HEK293 (cell line): ENCODE measurements around the gene TRIM13.
"Not testable (repeated sequence)": the region's sequence is repeated elsewhere in the genome, so short reads cannot be mapped to it uniquely, and the experiment has no call there.

Source experiments
- CTCF ChIA-PET: fragments of 350-600 bp; formaldehyde crosslinking; extraction: SDS; loops from one replicate; lab custom pipeline; 2021; ENCODE audit warnings: antibody characterized with exemption; lab: Yijun Ruan, JAX
- POLR2A ChIA-PET: fragments of 300-600 bp; formaldehyde crosslinking; extraction: SDS; loops from one replicate; lab custom pipeline; 2020; ENCODE audit warnings: antibody characterized with exemption, inconsistent platforms; lab: Yijun Ruan, JAX
- H3K27ac ChIP-seq: fragments of 200-500 bp; sonication (Bioruptor generic); 2 replicates; pipeline ENCODE4 v1.5.1; 2014; ENCODE audit warnings: low read depth, low read length, control low read depth, inconsistent platforms; ENCODE audit errors: extremely low read depth
- H3K36me3 ChIP-seq, 2 experiments: fragments of 200-500 bp in 1 of 2; sonication (Bioruptor generic) in 1 of 2; 1 replicate in 1 of 2; 2 replicates in 1 of 2; pipeline ENCODE4 v1.5.1; 2014 to 2017; ENCODE audit warnings: inconsistent platforms in 2 of 2, low read length in 2 of 2; ENCODE audit not compliant: control insufficient read depth in 2 of 2, insufficient read depth in 1 of 2
- H3K4me1 ChIP-seq: fragments of 200-500 bp; sonication (Bioruptor generic); 2 replicates; pipeline ENCODE4 v1.5.1; 2014; ENCODE audit warnings: mild to moderate bottlenecking, low read length, inconsistent platforms; ENCODE audit not compliant: control insufficient read depth, insufficient read depth
- H3K4me3 ChIP-seq: 2 replicates; pipeline ENCODE4 v1.5.1; 2011; ENCODE audit warnings: low read depth, mild to moderate bottlenecking, control low read depth, low read length, moderate library complexity
- H3K9me3 ChIP-seq: fragments of 200-500 bp; sonication (Bioruptor generic); 2 replicates; pipeline ENCODE4 v1.5.1; 2014; ENCODE audit warnings: low read depth, low read length, inconsistent platforms; ENCODE audit not compliant: control insufficient read depth, insufficient read depth
- BCL11B ChIP-seq: fragments of 450-650 bp; formaldehyde crosslinking; IDR thresholded peaks from 2 replicates; pipeline ENCODE4 v1.5.1; 2016; ENCODE audit warnings: low read depth, missing biosample characterization, missing genetic modification characterization
- GFI1B ChIP-seq: fragments of 450-650 bp; formaldehyde crosslinking; IDR thresholded peaks from 2 replicates; pipeline ENCODE4 v1.5.1; 2016; ENCODE audit warnings: missing biosample characterization, missing genetic modification characterization
- PRDM10 ChIP-seq: fragments of 450-650 bp; formaldehyde crosslinking; IDR thresholded peaks from 2 replicates; pipeline ENCODE4 v1.5.1; 2016; ENCODE audit warnings: missing biosample characterization, missing genetic modification characterization
- YY2 ChIP-seq: fragments of 450-650 bp; formaldehyde crosslinking; IDR thresholded peaks from 2 replicates; pipeline ENCODE4 v1.5.1; 2016; ENCODE audit warnings: missing biosample characterization, missing genetic modification characterization
- ZBTB21 ChIP-seq: fragments of 450-650 bp; formaldehyde crosslinking; IDR thresholded peaks from 2 replicates; pipeline ENCODE4 v1.5.1; 2017; ENCODE audit warnings: missing biosample characterization, missing genetic modification characterization
- ZBTB44 ChIP-seq: fragments of 450-650 bp; IDR thresholded peaks from 2 replicates; pipeline ENCODE4 v1.5.1; 2018; ENCODE audit warnings: missing biosample characterization, mild to moderate bottlenecking, missing genetic modification characterization
- ZEB2 ChIP-seq: fragments of 450-650 bp; formaldehyde crosslinking; IDR thresholded peaks from 2 replicates; pipeline ENCODE4 v1.5.1; 2016; ENCODE audit warnings: missing biosample characterization, missing genetic modification characterization
- ZFP41 ChIP-seq: fragments of 450-650 bp; formaldehyde crosslinking; IDR thresholded peaks from 2 replicates; pipeline ENCODE4 v1.5.1; 2016; ENCODE audit warnings: missing biosample characterization, missing genetic modification characterization, borderline replicate concordance
- ZNF114 ChIP-seq: fragments of 450-650 bp; formaldehyde crosslinking; IDR thresholded peaks from 2 replicates; pipeline ENCODE4 v1.5.0; 2017; ENCODE audit warnings: missing biosample characterization, missing genetic modification characterization
- ZNF132 ChIP-seq: fragments of 450-650 bp; formaldehyde crosslinking; IDR thresholded peaks from 2 replicates; pipeline ENCODE4 v1.5.1; 2017; ENCODE audit warnings: missing biosample characterization, missing genetic modification characterization, borderline replicate concordance
- ZNF169 ChIP-seq: fragments of 450-650 bp; formaldehyde crosslinking; IDR thresholded peaks from 2 replicates; pipeline ENCODE4 v1.5.1; 2016; ENCODE audit warnings: missing biosample characterization, missing genetic modification characterization
- ZNF19 ChIP-seq: fragments of 450-650 bp; formaldehyde crosslinking; IDR thresholded peaks from 2 replicates; pipeline ENCODE4; 2016; ENCODE audit warnings: missing biosample characterization, missing genetic modification characterization, low read depth
- ZNF211 ChIP-seq: fragments of 450-650 bp; formaldehyde crosslinking; IDR thresholded peaks from 2 replicates; pipeline ENCODE4 v1.5.1; 2016; ENCODE audit warnings: low read depth, missing biosample characterization, missing genetic modification characterization
- ZNF266 ChIP-seq: fragments of 450-650 bp; formaldehyde crosslinking; IDR thresholded peaks from 2 replicates; pipeline ENCODE4 v1.5.1; 2016; ENCODE audit warnings: missing biosample characterization, missing genetic modification characterization, low read depth
- ZNF280C ChIP-seq: fragments of 450-650 bp; formaldehyde crosslinking; IDR thresholded peaks from 2 replicates; pipeline ENCODE4 v1.5.1; 2016; ENCODE audit warnings: missing biosample characterization, missing genetic modification characterization
- ZNF473 ChIP-seq: fragments of 450-650 bp; formaldehyde crosslinking; IDR thresholded peaks from 2 replicates; pipeline ENCODE4 v1.5.1; 2017; ENCODE audit warnings: missing biosample characterization, missing genetic modification characterization
- ZNF513 ChIP-seq: fragments of 450-650 bp; IDR thresholded peaks from 2 replicates; pipeline ENCODE4 v1.5.1; 2018; ENCODE audit warnings: missing biosample characterization, missing genetic modification characterization
- ZNF514 ChIP-seq: fragments of 450-650 bp; formaldehyde crosslinking; IDR thresholded peaks from 2 replicates; pipeline ENCODE4 v1.5.1; 2016; ENCODE audit warnings: missing biosample characterization, missing genetic modification characterization
- ZNF555 ChIP-seq: fragments of 450-650 bp; formaldehyde crosslinking; conservative IDR thresholded peaks from 2 replicates; pipeline ENCODE4 v1.5.1; 2017; ENCODE audit warnings: missing biosample characterization, mild to moderate bottlenecking, missing genetic modification characterization, inconsistent platforms
- ZNF558 ChIP-seq: fragments of 450-650 bp; formaldehyde crosslinking; IDR thresholded peaks from 2 replicates; pipeline ENCODE4 v1.5.1; 2016; ENCODE audit warnings: missing biosample characterization, missing genetic modification characterization
- ZNF596 ChIP-seq: fragments of 450-650 bp; IDR thresholded peaks from 2 replicates; pipeline ENCODE4 v1.5.0; 2018; ENCODE audit warnings: missing biosample characterization, mild to moderate bottlenecking, missing genetic modification characterization, moderate library complexity
- ZNF610 ChIP-seq: fragments of 450-650 bp; formaldehyde crosslinking; IDR thresholded peaks from 2 replicates; pipeline ENCODE4 v1.5.1; 2016; ENCODE audit warnings: missing biosample characterization, missing genetic modification characterization, borderline replicate concordance
- ZNF623 ChIP-seq: fragments of 450-650 bp; formaldehyde crosslinking; IDR thresholded peaks from 2 replicates; pipeline ENCODE4 v1.5.1; 2016; ENCODE audit warnings: missing biosample characterization, missing genetic modification characterization
- ZNF624 ChIP-seq: fragments of 450-650 bp; formaldehyde crosslinking; IDR thresholded peaks from 2 replicates; pipeline ENCODE4 v1.5.1; 2017; ENCODE audit warnings: missing biosample characterization, missing genetic modification characterization
- ZNF660 ChIP-seq: fragments of 450-650 bp; IDR thresholded peaks from 2 replicates; pipeline ENCODE4 v1.5.1; 2018; ENCODE audit warnings: missing biosample characterization, mild to moderate bottlenecking, missing genetic modification characterization
- ZNF777 ChIP-seq: fragments of 450-650 bp; formaldehyde crosslinking; IDR thresholded peaks from 2 replicates; pipeline ENCODE4 v1.5.1; 2017; ENCODE audit warnings: missing biosample characterization, missing genetic modification characterization, borderline replicate concordance

The TRIM13 gene

GRCh38 chr13:49986471-49986870 is 10.4 kb upstream of the TRIM13 start (continued):
- TF ChIP-seq ZBTB44 (tag by site-specific recombination) (no peak), ZNF19 (tag by site-specific recombination) (no peak), ZNF169 (tag by site-specific recombination) (no peak), ZNF660 (tag by site-specific recombination) (no peak), BCL11B (tag by site-specific recombination) (no peak), ZNF114 (tag by site-specific recombination) (no peak), ZNF132 (tag by site-specific recombination) (no peak), ZNF596 (tag by site-specific recombination) (no peak)
- TF ChIP-seq, all 188 proteins: peak for 0

- H3K4me1 ChIP-seq, H3K36me3 ChIP-seq, CTCF ChIA-PET, POLR2A ChIA-PET, H3K9me3 ChIP-seq, H3K4me3 ChIP-seq, H3K27ac ChIP-seq: not testable (repeated sequence)
Measured at GRCh38 chr13:49990612-49991011, 6.2 kb upstream of the TRIM13 start.

- POLR2A ChIA-PET: no interaction called here
- TF ChIP-seq ZNF473 (tag by site-specific recombination) (no peak), ZFP41 (tag by site-specific recombination) (no peak), ZNF555 (tag by site-specific recombination) (no peak), ZNF280C (tag by site-specific recombination) (no peak), ZNF777 (tag by site-specific recombination) (no peak), ZNF610 (no peak), ZNF660 (tag by site-specific recombination) (no peak), ZBTB21 (tag by site-specific recombination) (no peak), ZNF513 (tag by site-specific recombination) (no peak), YY2 (tag by site-specific recombination) (no peak), ZNF514 (tag by site-specific recombination) (no peak), ZNF624 (no peak), ZEB2 (no peak), GFI1B (tag by site-specific recombination) (no peak), PRDM10 (tag by site-specific recombination) (no peak), ZNF623 (tag by site-specific recombination) (no peak), ZNF211 (tag by site-specific recombination) (no peak), ZNF266 (tag by site-specific recombination) (no peak), ZNF558 (tag by site-specific recombination) (no peak)
- TF ChIP-seq, all 188 proteins: peak for 0
- H3K9me3 ChIP-seq: no peaks in the 10 kb centered on the region
- no peak overlapping the region for H3K4me3 ChIP-seq
- CTCF ChIA-PET: interaction anchor here (0.5 kb wide), 1 partner anchor 18 kb away, joined by 4 read pairs; no protein-coding TSS in a partner anchor
- no peak overlapping the region for H3K27ac ChIP-seq
- peaks cover 0 to 8% of the 10 kb centered on the region in 2 experiments; a peak in 1 of 3 replicates for H3K36me3 ChIP-seq
- 0 out of 2 replicates have a peak, but pooled peaks cover 3% of the 10 kb centered on the region for H3K4me1 ChIP-seq
Measured at GRCh38 chr13:49993111-49993510, 3.7 kb upstream of the TRIM13 start.
